ENCODE measurements around the gene ELOVL4. TPM values are rescaled to one million over a fixed set of nuclear protein-coding genes. Genes with fewer than 3 reads are reported as not detected.

The ELOVL4 gene
- total RNA-seq, 1 donor: 9.1 TPM

DNA sequence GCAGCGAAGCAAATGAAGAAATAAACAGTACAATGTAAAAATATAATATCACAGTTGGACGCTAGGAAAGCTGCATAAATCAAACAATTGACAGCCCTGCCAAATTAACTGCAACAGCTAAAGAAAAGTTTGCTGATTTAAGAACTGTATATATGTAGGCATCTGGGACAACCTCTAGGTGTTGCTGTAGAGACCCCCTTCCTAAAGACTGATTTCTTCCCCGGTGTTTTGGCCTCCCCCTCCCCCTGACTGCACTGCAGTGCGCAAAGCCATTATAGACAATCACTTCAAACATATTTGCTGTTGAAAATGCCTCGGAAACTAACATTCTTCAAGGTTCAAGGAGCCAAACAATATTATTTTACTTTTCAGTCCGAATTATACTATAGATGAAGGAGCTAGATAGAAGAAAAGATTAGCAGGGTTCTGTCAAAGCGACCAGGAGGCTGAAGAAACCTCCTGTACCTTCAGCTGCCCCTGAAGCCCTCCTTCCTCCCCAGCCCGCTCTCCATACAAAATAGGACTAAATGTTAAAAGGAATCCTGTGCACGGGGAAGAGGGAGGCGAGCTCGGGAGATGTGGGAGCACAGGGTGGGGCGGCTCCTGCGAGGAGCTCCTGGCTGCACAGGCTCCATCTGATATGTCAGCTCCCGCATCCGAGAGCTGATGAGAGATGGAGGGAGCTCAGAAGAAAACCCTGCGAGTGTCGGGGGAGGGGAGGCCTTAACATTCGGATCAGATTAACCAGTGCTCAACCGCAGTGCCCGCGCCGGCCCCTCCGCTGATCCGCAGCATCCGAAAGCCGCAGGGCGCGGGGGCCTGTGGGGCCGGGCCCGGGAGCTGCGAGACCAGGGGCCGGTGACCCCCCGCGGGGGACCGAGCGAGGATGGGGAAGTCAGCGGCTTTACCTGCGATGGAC, 822 bp downstream of the ELOVL4 start:
- DNase-seq (ENCODE audit: low read depth): peak; percentile 14
- H3K4me3 ChIP-seq (ENCODE audit: low read depth, low read length): peak overlapping the region; percentile 65
- TF ChIP-seq, protein P1, sequence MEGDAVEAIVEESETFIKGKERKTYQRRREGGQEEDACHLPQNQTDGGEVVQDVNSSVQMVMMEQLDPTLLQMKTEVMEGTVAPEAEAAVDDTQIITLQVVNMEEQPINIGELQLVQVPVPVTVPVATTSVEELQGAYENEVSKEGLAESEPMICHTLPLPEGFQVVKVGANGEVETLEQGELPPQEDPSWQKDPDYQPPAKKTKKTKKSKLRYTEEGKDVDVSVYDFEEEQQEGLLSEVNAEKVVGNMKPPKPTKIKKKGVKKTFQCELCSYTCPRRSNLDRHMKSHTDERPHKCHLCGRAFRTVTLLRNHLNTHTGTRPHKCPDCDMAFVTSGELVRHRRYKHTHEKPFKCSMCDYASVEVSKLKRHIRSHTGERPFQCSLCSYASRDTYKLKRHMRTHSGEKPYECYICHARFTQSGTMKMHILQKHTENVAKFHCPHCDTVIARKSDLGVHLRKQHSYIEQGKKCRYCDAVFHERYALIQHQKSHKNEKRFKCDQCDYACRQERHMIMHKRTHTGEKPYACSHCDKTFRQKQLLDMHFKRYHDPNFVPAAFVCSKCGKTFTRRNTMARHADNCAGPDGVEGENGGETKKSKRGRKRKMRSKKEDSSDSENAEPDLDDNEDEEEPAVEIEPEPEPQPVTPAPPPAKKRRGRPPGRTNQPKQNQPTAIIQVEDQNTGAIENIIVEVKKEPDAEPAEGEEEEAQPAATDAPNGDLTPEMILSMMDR (IDR thresholded peaks at IDR 0.05; ENCODE audit: insufficient read depth, low read depth, low read length): peak; percentile 31

DNA sequence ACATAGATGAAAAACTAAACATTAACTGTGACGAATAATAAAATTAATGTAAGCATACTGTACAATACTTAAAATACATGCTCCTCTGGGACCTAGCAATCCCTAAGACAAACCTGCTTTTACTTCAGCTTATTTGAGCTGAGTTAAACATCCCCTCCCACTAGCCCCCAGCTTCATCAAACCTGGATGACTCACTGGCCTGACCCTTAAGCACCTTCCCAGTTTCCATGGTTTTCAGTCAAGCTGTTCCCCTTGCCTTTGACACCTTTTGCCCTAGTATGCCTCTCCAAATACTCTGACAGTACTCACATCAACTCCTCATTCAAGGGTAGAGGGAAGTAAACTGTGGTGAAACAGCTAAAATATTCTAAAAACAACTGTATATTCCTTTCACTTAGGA, 4.2 kb downstream of the ELOVL4 start:
- no peak for DNase-seq (ENCODE audit: low read depth)
- TF ChIP-seq, protein P1 (IDR thresholded peaks at IDR 0.05; ENCODE audit: insufficient read depth, low read depth, low read length): no peak
- H3K4me3 ChIP-seq (ENCODE audit: low read depth, low read length): no peak overlapping the region

DNA sequence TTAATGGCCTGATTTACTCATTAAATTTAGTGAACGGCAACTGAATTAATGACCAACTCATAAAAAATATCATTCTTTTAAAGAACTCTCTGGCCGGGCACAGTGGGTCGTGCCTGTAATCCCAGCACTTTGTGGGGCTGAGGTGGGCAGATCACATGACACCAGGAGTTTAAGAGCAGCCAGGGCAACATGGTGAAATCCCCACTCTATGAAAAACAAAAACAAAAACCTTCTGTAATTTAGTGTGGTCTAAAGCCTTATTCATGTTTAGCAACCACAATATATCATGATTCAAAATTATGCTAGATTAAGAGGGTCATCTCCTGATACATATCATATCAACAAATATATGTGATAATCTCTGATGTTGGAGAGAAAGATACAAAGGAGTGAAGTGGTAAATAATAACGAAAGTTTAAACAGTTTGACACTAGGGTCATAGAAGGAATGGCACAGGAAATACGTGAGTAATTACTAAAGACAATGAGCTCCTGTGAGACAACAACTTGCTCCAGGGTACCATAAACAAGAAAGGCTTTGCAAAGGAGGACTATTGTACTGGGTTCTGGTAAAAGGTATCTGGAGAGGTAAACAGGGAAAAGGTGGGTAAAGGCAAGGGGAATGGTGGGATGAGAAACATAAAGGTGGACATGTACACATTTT, 5.7 kb downstream of the ELOVL4 start:
- TF ChIP-seq, protein P1 (IDR thresholded peaks at IDR 0.05; ENCODE audit: insufficient read depth, low read depth, low read length): no peak
- DNase-seq (ENCODE audit: low read depth): no peak

DNA sequence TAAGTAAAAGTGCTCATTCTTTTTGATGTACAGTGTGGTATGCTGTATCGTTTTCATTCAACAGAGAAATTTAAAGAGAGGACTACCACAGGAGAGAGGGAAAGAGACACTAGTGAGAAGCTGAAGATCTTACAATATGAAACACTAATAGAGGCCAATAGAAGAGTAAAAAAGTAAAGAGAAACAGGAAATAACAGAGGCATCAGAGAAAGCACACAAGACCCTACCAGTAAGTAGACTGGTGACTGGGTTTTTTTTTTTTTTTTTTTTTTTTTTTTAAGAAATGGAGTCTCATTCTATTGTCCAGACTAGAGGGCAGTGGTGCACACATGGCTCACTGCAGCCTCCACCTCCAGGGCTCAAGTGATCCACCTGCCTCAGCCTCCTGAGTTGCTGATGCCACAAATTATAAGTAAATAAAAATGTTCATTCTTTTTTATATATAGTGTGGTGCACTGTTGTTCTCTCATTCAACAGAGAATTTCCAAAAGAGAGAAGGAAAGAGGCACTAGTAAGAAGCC, 18.8 kb downstream of the ELOVL4 start:
- DNase-seq (ENCODE audit: low read depth): no peak
- no peak overlapping the region for H3K4me3 ChIP-seq (ENCODE audit: low read depth, low read length)
- TF ChIP-seq, protein P1 (IDR thresholded peaks at IDR 0.05; ENCODE audit: insufficient read depth, low read depth, low read length): no peak

More for the DNA sequence above, 5.7 kb downstream of the ELOVL4 start:
- no peak overlapping the region for H3K4me3 ChIP-seq (ENCODE audit: low read depth, low read length)

DNA sequence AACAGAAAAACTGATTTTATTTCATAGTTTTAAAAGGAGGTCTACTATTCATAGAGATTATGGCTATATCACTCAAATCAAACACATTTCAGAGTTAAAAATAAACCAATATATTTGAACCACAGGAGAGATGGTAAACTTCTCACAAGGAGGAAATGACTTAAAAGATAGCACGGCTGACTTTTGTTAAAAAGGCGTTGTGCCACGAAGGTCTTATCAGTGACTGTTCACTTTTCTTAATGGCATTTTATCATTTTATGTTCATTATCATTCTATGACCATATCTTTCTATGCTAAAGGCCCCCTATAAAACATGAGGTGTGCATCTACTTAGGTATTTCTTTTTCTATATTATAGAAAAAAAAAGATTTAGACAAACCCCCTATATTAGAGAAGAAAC, 19.6 kb downstream of the ELOVL4 start:
- DNase-seq (ENCODE audit: low read depth): no peak
- TF ChIP-seq, protein P1 (IDR thresholded peaks at IDR 0.05; ENCODE audit: insufficient read depth, low read depth, low read length): no peak
- no peak overlapping the region for H3K4me3 ChIP-seq (ENCODE audit: low read depth, low read length)

DNA sequence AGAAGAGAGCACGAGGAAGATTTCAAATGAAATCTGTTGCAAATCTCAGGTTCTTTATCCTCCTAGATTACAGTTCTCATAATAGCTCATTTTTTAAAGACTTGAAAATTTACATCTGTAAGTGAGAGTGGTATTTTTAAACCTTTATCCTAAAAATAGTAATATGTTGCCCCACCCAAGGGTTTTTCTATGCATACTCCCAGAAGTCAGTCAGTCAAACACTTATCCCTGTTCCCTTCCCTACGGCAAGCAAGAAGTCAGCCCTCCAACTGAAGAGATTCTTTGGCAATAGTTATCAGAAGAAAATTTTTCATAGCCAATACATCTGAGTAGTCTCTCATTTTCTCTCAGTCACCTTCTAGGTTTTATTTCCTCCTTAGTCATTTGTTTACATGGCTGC, 24.1 kb downstream of the ELOVL4 start:
- TF ChIP-seq, protein P1 (IDR thresholded peaks at IDR 0.05; ENCODE audit: insufficient read depth, low read depth, low read length): no peak

More for the DNA sequence above, 24.1 kb downstream of the ELOVL4 start:
- no peak for DNase-seq (ENCODE audit: low read depth)
- no peak overlapping the region for H3K4me3 ChIP-seq (ENCODE audit: low read depth, low read length)

Data from fibroblast of villous mesenchyme (primary cell).